SK-N-SH (cell line): ENCODE results near the gene AHNAK2.

Source experiments
- FOXJ3 ChIP-seq: sonication (generic); formaldehyde crosslinking; IDR thresholded peaks from 2 replicates; pipeline ENCODE4 v1.5.1; 2020; ENCODE audit warnings: mild to moderate bottlenecking, missing genetic modification reagents
- FOXM1 ChIP-seq: IDR thresholded peaks from 2 replicates; pipeline ENCODE4 v1.4.0; 2012; ENCODE audit warnings: low read depth, mild to moderate bottlenecking
- POLR2AphosphoS5 ChIP-seq: IDR thresholded peaks from 2 replicates; pipeline ENCODE4 v1.6.1; 2012; ENCODE audit warnings: low read depth, low read length
- RAD21 ChIP-seq: IDR thresholded peaks from 2 replicates; pipeline ENCODE4 v1.6.1; 2012; ENCODE audit warnings: mild to moderate bottlenecking, low read length
- RFX5 ChIP-seq: IDR thresholded peaks from 2 replicates; pipeline ENCODE4 v1.6.1; 2012; ENCODE audit warnings: mild to moderate bottlenecking, improper control_type of control experiment, low read length
- SMC3 ChIP-seq: IDR thresholded peaks from 2 replicates; pipeline ENCODE4 v1.6.1; 2012; ENCODE audit warnings: low read depth, low read length, improper control_type of control experiment
- TAF1 ChIP-seq: IDR thresholded peaks from 2 replicates; pipeline ENCODE4 v1.6.1; 2012; ENCODE audit warnings: low read depth, mild to moderate bottlenecking, low read length, moderate library complexity, borderline replicate concordance
- TCF12 ChIP-seq: IDR thresholded peaks from 2 replicates; pipeline ENCODE4 v1.4.0; 2012
- YY1 ChIP-seq: IDR thresholded peaks from 2 replicates; pipeline ENCODE4 v1.4.0; 2012; ENCODE audit warnings: low read depth, mild to moderate bottlenecking
- TF ChIP-seq, protein P1 (sequence below): fragments of 200-600 bp; sonication (generic); IDR thresholded peaks from 2 replicates; pipeline ENCODE4 v1.6.1; 2017; ENCODE audit warnings: antibody characterized with exemption, mild to moderate bottlenecking, moderate library complexity
- TF ChIP-seq, protein P2 (sequence below): IDR thresholded peaks from 2 replicates; pipeline ENCODE4 v1.6.1; 2012; ENCODE audit warnings: mild to moderate bottlenecking, low read depth, low read length, moderate library complexity

DNA sequence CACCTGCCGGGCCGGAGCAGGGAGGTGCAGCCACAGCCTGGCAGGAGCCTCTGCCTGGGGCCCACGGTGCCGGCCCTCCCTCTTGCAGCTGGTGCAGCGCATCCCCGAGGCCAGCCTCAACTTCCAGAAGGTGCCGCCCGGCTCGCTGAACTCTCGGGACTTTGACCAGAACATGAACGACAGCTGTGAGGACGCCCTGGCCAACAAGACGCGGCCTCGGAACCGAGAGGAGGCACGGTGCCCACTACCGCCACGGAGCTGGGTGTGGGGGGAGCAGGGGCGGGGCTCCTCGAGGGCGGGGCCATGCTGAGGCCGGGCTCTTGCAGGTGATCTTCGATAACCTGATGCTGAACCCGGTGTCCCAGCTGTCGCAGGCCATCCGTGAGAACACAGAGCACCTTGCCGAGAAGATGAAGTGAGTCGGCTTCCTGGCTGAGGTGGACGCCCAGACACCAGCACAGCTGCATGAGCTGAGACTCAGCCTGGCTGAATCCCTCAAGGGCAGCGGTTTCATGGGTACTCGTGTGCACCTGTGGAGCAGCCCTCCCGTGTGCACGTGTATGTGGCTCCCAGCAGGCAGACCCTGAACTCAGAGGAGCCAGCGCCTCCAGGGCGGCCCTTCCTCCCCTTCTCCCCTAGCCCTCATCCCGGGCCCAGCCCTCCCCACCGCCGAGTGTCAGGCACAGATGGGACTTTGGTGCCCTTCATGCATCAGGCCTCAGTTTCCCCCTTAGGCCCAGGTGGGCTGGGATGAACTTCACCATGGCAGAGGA is 84.6 kb downstream of the AHNAK2 start:
- TF ChIP-seq POLR2AphosphoS5 = no peak
- TF ChIP-seq, protein P1, sequence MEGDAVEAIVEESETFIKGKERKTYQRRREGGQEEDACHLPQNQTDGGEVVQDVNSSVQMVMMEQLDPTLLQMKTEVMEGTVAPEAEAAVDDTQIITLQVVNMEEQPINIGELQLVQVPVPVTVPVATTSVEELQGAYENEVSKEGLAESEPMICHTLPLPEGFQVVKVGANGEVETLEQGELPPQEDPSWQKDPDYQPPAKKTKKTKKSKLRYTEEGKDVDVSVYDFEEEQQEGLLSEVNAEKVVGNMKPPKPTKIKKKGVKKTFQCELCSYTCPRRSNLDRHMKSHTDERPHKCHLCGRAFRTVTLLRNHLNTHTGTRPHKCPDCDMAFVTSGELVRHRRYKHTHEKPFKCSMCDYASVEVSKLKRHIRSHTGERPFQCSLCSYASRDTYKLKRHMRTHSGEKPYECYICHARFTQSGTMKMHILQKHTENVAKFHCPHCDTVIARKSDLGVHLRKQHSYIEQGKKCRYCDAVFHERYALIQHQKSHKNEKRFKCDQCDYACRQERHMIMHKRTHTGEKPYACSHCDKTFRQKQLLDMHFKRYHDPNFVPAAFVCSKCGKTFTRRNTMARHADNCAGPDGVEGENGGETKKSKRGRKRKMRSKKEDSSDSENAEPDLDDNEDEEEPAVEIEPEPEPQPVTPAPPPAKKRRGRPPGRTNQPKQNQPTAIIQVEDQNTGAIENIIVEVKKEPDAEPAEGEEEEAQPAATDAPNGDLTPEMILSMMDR = no peak
- TF ChIP-seq FOXM1 = no peak
- TF ChIP-seq RAD21 = no peak
- TF ChIP-seq TAF1 = no peak
- TF ChIP-seq YY1 = no peak
- TF ChIP-seq FOXJ3 (CRISPR knock-in tag) = no peak
- TF ChIP-seq RFX5 = no peak
- TF ChIP-seq TCF12 = no peak
- TF ChIP-seq SMC3 = no peak
- TF ChIP-seq, protein P2, sequence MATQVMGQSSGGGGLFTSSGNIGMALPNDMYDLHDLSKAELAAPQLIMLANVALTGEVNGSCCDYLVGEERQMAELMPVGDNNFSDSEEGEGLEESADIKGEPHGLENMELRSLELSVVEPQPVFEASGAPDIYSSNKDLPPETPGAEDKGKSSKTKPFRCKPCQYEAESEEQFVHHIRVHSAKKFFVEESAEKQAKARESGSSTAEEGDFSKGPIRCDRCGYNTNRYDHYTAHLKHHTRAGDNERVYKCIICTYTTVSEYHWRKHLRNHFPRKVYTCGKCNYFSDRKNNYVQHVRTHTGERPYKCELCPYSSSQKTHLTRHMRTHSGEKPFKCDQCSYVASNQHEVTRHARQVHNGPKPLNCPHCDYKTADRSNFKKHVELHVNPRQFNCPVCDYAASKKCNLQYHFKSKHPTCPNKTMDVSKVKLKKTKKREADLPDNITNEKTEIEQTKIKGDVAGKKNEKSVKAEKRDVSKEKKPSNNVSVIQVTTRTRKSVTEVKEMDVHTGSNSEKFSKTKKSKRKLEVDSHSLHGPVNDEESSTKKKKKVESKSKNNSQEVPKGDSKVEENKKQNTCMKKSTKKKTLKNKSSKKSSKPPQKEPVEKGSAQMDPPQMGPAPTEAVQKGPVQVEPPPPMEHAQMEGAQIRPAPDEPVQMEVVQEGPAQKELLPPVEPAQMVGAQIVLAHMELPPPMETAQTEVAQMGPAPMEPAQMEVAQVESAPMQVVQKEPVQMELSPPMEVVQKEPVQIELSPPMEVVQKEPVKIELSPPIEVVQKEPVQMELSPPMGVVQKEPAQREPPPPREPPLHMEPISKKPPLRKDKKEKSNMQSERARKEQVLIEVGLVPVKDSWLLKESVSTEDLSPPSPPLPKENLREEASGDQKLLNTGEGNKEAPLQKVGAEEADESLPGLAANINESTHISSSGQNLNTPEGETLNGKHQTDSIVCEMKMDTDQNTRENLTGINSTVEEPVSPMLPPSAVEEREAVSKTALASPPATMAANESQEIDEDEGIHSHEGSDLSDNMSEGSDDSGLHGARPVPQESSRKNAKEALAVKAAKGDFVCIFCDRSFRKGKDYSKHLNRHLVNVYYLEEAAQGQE = no peak
